Common myeloid progenitor, CD34-positive (primary cell): ENCODE results near the gene MUC16.
"Not testable (repeated sequence)": the region's sequence is repeated elsewhere in the genome, so short reads cannot be mapped to it uniquely, and the experiment has no call there.

Experiments
- CTCF ChIA-PET: fragments of 350-600 bp; sonication (Branson Sonifier 250); formaldehyde crosslinking; loops from one replicate; lab custom pipeline; 2021; ENCODE audit warnings: antibody characterized with exemption; lab: Charles Lee
- POLR2A ChIA-PET: fragments of 350-600 bp; sonication (Branson Sonifier 250); formaldehyde crosslinking; loops from one replicate; lab custom pipeline; 2021; ENCODE audit warnings: antibody characterized with exemption; lab: Charles Lee
- DNase-seq, 3 donors: peaks; one replicate each; pipeline versions ENCODE4 v3.0.0 to v3.0.0-alpha.2; 2013
- H3K27ac ChIP-seq, 2 experiments: 1 replicate in 1 of 2; 2 replicates in 1 of 2; pipeline ENCODE4 v1.7.0; 2013; ENCODE audit warnings: inconsistent platforms in 2 of 2, low read length in 2 of 2, mild to moderate bottlenecking in 2 of 2, low read depth in 1 of 2, moderate library complexity in 1 of 2; ENCODE audit not compliant: severe bottlenecking in 2 of 2, insufficient read depth in 1 of 2, poor library complexity in 1 of 2
- H3K27me3 ChIP-seq, 5 experiments: replicated peaks in 2 of 5; 1 replicate in 3 of 5; 2 replicates in 2 of 5; pipeline versions ENCODE4 v1.6.1 to v1.7.0; 2013; ENCODE audit warnings: low read length in 4 of 5, mild to moderate bottlenecking in 2 of 5, moderate library complexity in 2 of 5, inconsistent platforms in 1 of 5; ENCODE audit not compliant: insufficient read depth in 5 of 5, control insufficient read depth in 4 of 5
- H3K36me3 ChIP-seq, 4 experiments: 1 replicate in 2 of 4; 2 replicates in 2 of 4; pipeline versions ENCODE4 v1.6.1 to v1.7.0; 2013; ENCODE audit warnings: low read length in 3 of 4, control low read depth in 1 of 4, mild to moderate bottlenecking in 1 of 4; ENCODE audit not compliant: control insufficient read depth in 4 of 4, insufficient read depth in 4 of 4
- H3K4me1 ChIP-seq, 4 experiments: 1 replicate in 3 of 4; 2 replicates in 1 of 4; pipeline versions ENCODE4 v1.6.1 to v1.7.1; 2013; ENCODE audit warnings: low read length in 3 of 4, mild to moderate bottlenecking in 3 of 4, control low read depth in 1 of 4, inconsistent platforms in 1 of 4, moderate library complexity in 1 of 4; ENCODE audit not compliant: control insufficient read depth in 4 of 4, insufficient read depth in 4 of 4; ENCODE audit errors: control extremely low read depth in 1 of 4
- H3K4me3 ChIP-seq, 7 experiments: 1 replicate in 4 of 7; 2 replicates in 3 of 7; pipeline versions ENCODE4 v1.5.1 to v1.7.0; 2013; ENCODE audit warnings: mild to moderate bottlenecking in 7 of 7, low read length in 6 of 7, moderate library complexity in 6 of 7, inconsistent platforms in 2 of 7, low read depth in 2 of 7, control low read depth in 1 of 7; ENCODE audit not compliant: insufficient read depth in 4 of 7, control insufficient read depth in 1 of 7; ENCODE audit errors: extremely low read depth in 1 of 7
- H3K9me3 ChIP-seq, 5 experiments: 1 replicate in 4 of 5; 2 replicates in 1 of 5; pipeline versions ENCODE4 v1.6.1 to v1.7.1; 2013; ENCODE audit warnings: low read length in 4 of 5, mild to moderate bottlenecking in 2 of 5, inconsistent platforms in 1 of 5, low read depth in 1 of 5, moderate library complexity in 1 of 5; ENCODE audit not compliant: control insufficient read depth in 4 of 5, insufficient read depth in 2 of 5; ENCODE audit errors: control extremely low read depth in 1 of 5
- whole genome bisulfite sequencing: methylation state at CpG from one replicate; pipeline ENCODE4 v1.1.5; 2013; ENCODE audit not compliant: insufficient coverage; 5-methylcytosine and 5-hydroxymethylcytosine counted together

Gene MUC16

GRCh38 chr19:9053674-9054073 lies 43.5 kb upstream of the MUC16 start:
- H3K27me3 ChIP-seq, POLR2A ChIA-PET, H3K4me1 ChIP-seq, H3K9me3 ChIP-seq, H3K36me3 ChIP-seq, CTCF ChIA-PET, DNase-seq, H3K4me3 ChIP-seq, H3K27ac ChIP-seq: not testable (repeated sequence)
- WGBS: 99% methylated on average over 6 of the region's 6 CpGs

GRCh38 chr19:9052894-9053293 lies 42.7 kb upstream of the MUC16 start:
- CTCF ChIA-PET: no interaction called here
- POLR2A ChIA-PET: no interaction called here
- no peak for DNase-seq
- Histone ChIP-seq H3K27ac (no peak overlapping the region), H3K9me3 (no peaks in the 10 kb centered on the region), H3K27me3 (no peaks in the 10 kb centered on the region), H3K4me3 (no peak overlapping the region), H3K36me3 (no peaks in the 10 kb centered on the region), H3K4me1 (peaks cover 0 to 4% (median 0%) of the 10 kb centered on the region in 4 experiments)
- 100% methylated on average over 1 of the region's 4 CpGs for WGBS

- POLR2A ChIA-PET: no interaction called here
- no peak overlapping the region for H3K27ac ChIP-seq
- CTCF ChIA-PET: no interaction called here
- H3K4me1 ChIP-seq: no peaks in the 10 kb centered on the region
- 48% methylated on average over 3 of the region's 4 CpGs for WGBS
- no peak overlapping the region for H3K4me3 ChIP-seq
- DNase-seq: no peak
- peaks cover 0 to 5% (median 0%) of the 10 kb centered on the region in 5 experiments for H3K27me3 ChIP-seq
- no peaks in the 10 kb centered on the region for H3K36me3 ChIP-seq
- H3K9me3 ChIP-seq: no peaks in the 10 kb centered on the region
Observed at GRCh38 chr19:9046694-9047093, 36.5 kb upstream of the MUC16 start.

- Histone ChIP-seq H3K4me3 (no peak overlapping the region), H3K27ac (no peak overlapping the region), H3K9me3 (no peaks in the 10 kb centered on the region), H3K27me3 (peaks cover 0 to 5% (median 2%) of the 10 kb centered on the region in 5 experiments), H3K4me1 (no peaks in the 10 kb centered on the region), H3K36me3 (no peaks in the 10 kb centered on the region)
- ChIA-PET CTCF (no interaction called here), POLR2A (no interaction called here)
- no CpG with 5 or more reads among the region's 3 CpGs for WGBS
- DNase-seq: no peak
Observed at GRCh38 chr19:9044449-9044848, 34.2 kb upstream of the MUC16 start.

- Histone ChIP-seq H3K9me3 (no peaks in the 10 kb centered on the region), H3K4me3 (no peak overlapping the region), H3K27ac (no peak overlapping the region), H3K4me1 (no peaks in the 10 kb centered on the region), H3K36me3 (no peaks in the 10 kb centered on the region), H3K27me3 (peaks cover 0 to 5% (median 2%) of the 10 kb centered on the region in 5 experiments)
- ChIA-PET POLR2A (no interaction called here), CTCF (no interaction called here)
- WGBS: 100% methylated on average over 5 of the region's 5 CpGs
- no peak for DNase-seq
Observed at GRCh38 chr19:9043524-9043923, 33.3 kb upstream of the MUC16 start.

- POLR2A ChIA-PET: no interaction called here
- Histone ChIP-seq H3K36me3 (no peaks in the 10 kb centered on the region), H3K4me3 (no peak overlapping the region), H3K9me3 (no peaks in the 10 kb centered on the region), H3K27me3 (peaks cover 0 to 6% (median 4%) of the 10 kb centered on the region in 5 experiments), H3K4me1 (no peaks in the 10 kb centered on the region), H3K27ac (no peak overlapping the region)
- CTCF ChIA-PET: no interaction called here
- DNase-seq: no peak
- 85% methylated on average over 7 of the region's 8 CpGs for WGBS
Observed at GRCh38 chr19:9041023-9041422, 30.8 kb upstream of the MUC16 start.

- Histone ChIP-seq H3K4me3 (no peak overlapping the region), H3K27me3 (peaks cover 0 to 11% (median 4%) of the 10 kb centered on the region in 5 experiments), H3K9me3 (no peaks in the 10 kb centered on the region), H3K27ac (no peak overlapping the region), H3K36me3 (no peaks in the 10 kb centered on the region), H3K4me1 (no peaks in the 10 kb centered on the region)
- WGBS: 81% methylated on average over 8 of the region's 9 CpGs
- DNase-seq: no peak
- POLR2A ChIA-PET: no interaction called here
- CTCF ChIA-PET: no interaction called here
Observed at GRCh38 chr19:9040131-9040530, 29.9 kb upstream of the MUC16 start.
